ENCODE results near the gene MMP25. TPM values are rescaled to one million over a fixed set of nuclear protein-coding genes. Genes with fewer than 3 reads are reported as not detected.

The MMP25 gene
- total RNA-seq, 1 experiment from 2014 or later, result 0.80 TPM

DNA sequence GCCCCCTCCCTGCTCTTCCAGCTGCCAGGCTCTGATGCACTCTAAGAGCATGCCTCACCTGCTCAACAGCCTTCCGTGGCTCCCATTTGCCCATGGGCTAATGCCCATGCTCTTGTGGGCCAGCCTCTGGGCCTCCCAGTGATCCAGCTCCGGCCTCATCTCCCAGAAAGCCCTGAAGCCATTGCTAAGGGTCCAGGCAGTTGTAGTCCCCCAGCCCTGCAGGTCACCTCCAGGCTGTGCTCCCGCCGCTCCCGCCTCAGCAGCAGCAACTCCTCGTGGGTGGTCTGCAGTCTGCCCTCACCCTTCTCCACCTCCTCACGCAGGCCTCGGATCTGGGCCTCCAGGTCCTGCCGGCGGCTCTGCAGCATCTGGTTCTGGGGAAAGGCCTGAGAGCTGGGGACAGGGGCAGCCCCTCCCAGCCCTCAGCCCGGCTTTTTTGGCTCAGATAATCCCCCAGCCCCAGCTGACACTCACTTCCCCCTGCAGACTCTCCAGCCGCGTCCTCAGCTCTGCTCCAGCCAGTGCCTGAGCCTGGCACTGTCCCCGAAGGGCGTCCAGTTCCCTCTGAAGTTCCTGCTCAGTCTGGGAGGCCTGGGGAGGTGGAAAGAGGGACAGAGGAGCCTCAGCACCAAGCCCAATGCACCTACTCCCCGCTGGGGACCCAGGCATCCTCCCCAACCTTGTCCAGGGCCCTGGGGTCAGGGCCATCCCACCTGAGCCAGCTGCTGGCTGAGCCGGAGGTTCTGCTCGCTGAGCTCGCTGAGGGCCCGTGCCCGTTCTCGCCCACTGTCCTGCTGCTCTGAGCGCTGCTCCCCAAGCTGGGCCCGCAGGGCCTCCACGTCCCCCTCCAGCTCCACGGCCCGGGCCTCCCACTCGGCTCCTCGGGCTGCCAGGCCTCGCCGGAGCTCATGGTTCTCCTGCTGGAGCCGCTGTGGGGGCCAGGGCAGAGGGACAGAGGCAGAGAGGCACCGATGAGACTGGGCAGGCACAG is 15.8 kb upstream of the MMP25 start:
- intact Hi-C loops (cut with micrococcal nuclease; ENCODE audit: unreplicated experiment), result no loop called here
- no peak overlapping the region for H3K27ac ChIP-seq (ENCODE audit: low read depth, low read length, poor library complexity, severe bottlenecking)
- no peak for TF ChIP-seq EZH2 (IDR thresholded peaks at IDR 0.05; ENCODE audit: borderline replicate concordance, low read depth, low read length, poor library complexity, severe bottlenecking)
- TF ChIP-seq CTCF (conservative IDR thresholded peaks at IDR 0.05; ENCODE audit: low read depth, low read length), result no peak
- ChIA-PET CTCF (interaction anchor here (1.5 to 2.3 kb wide), 3 partner anchors 11 to 15 kb away, joined by 4 to 15 read pairs (median 5); partner anchors contain the start of gene TNFRSF12A), POLR2A (ENCODE audit: low non-redundant PET) (no interaction called here)
- peaks cover 3% of the 10 kb centered on the region for H3K36me3 ChIP-seq (ENCODE audit: insufficient read depth, low read length, poor library complexity, severe bottlenecking)
- no peaks in the 10 kb centered on the region for H3K9me3 ChIP-seq (ENCODE audit: low read depth, low read length, poor library complexity, severe bottlenecking)
- peaks cover 12% of the 10 kb centered on the region for H3K4me1 ChIP-seq (ENCODE audit: insufficient read depth, low read length, poor library complexity, severe bottlenecking)
- BruUV-seq (replicated peaks), result no TSS peak
- H3K4me3 ChIP-seq (ENCODE audit: low read depth, low read length, poor library complexity, severe bottlenecking), result no peak overlapping the region
- peaks cover 53% of the 10 kb centered on the region for H3K27me3 ChIP-seq (replicated peaks; ENCODE audit: insufficient read depth, low read depth, low read length, poor library complexity)
- no peak for DNase-seq (ENCODE audit: low spot score)

GRCh38 chr16:3032624-3033023 is 13.7 kb upstream of the MMP25 start:
- POLR2A ChIA-PET (ENCODE audit: low non-redundant PET), result no interaction called here
- Histone ChIP-seq H3K4me3 (ENCODE audit: low read depth, low read length, poor library complexity, severe bottlenecking) (no peak overlapping the region), H3K9me3 (ENCODE audit: low read depth, low read length, poor library complexity, severe bottlenecking) (no peaks in the 10 kb centered on the region), H3K27ac (ENCODE audit: low read depth, low read length, poor library complexity, severe bottlenecking) (no peak overlapping the region), H3K36me3 (ENCODE audit: insufficient read depth, low read length, poor library complexity, severe bottlenecking) (no peaks in the 10 kb centered on the region), H3K27me3 (replicated peaks; ENCODE audit: insufficient read depth, low read depth, low read length, poor library complexity) (peaks cover 74% of the 10 kb centered on the region), H3K4me1 (ENCODE audit: insufficient read depth, low read length, poor library complexity, severe bottlenecking) (peaks cover 12% of the 10 kb centered on the region)
- TF ChIP-seq CTCF (conservative IDR thresholded peaks at IDR 0.05; ENCODE audit: low read depth, low read length) (no peak), EZH2 (IDR thresholded peaks at IDR 0.05; ENCODE audit: borderline replicate concordance, low read depth, low read length, poor library complexity, severe bottlenecking) (no peak)
- no peak for DNase-seq (ENCODE audit: low spot score)
- BruUV-seq (replicated peaks), result no TSS peak
- CTCF ChIA-PET, result interaction anchor here (1.0 to 2.3 kb wide), 4 partner anchors 10 to 97 kb away, joined by 3 to 15 read pairs (median 4); no protein-coding TSS in a partner anchor
- intact Hi-C loops (cut with micrococcal nuclease; ENCODE audit: unreplicated experiment), result no loop called here

DNA sequence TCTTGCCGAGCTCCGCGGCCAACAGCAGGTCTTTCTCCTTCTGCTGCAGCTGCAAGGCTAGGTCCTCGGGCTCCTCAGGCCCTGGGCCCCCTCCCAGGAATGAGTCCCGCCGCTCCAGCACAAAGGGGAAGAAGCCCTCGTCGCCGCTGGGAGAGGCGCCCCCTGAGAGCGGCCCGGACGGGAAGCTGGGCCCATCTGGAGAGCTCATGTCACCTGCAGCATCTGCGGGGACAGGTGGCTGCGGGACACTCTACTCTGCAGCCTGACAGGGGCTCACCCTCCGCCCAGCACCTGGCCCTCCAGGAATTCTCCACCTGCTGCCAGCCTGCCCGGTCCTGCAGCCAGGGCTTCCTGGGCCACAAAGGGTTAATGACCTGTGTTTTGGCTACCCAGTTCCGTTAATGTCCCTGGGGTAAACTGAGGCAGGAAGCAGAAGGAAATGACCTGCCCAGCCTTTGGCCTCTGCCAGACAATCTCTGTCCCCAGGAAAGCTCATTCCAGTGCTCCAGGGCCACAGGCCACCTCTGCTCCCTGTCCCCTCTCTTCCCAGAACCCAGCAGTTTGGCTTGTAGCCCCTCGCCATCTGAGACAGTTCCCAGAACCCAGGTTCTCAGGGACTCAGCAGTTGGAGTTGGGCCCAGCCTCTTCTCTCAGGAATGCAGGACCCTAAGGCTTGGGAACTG is 10.9 kb upstream of the MMP25 start:
- H3K27me3 ChIP-seq (replicated peaks; ENCODE audit: insufficient read depth, low read depth, low read length, poor library complexity), result peaks cover 71% of the 10 kb centered on the region

More for the DNA sequence above, 10.9 kb upstream of the MMP25 start:
- no peak overlapping the region for H3K27ac ChIP-seq (ENCODE audit: low read depth, low read length, poor library complexity, severe bottlenecking)
- POLR2A ChIA-PET (ENCODE audit: low non-redundant PET), result no interaction called here
- TF ChIP-seq CTCF (conservative IDR thresholded peaks at IDR 0.05; ENCODE audit: low read depth, low read length) (no peak), EZH2 (IDR thresholded peaks at IDR 0.05; ENCODE audit: borderline replicate concordance, low read depth, low read length, poor library complexity, severe bottlenecking) (no peak)
- H3K4me1 ChIP-seq (ENCODE audit: insufficient read depth, low read length, poor library complexity, severe bottlenecking), result no peaks in the 10 kb centered on the region
- DNase-seq (ENCODE audit: low spot score), result no peak
- CTCF ChIA-PET, result no interaction called here
- H3K36me3 ChIP-seq (ENCODE audit: insufficient read depth, low read length, poor library complexity, severe bottlenecking), result no peaks in the 10 kb centered on the region
- no peak overlapping the region for H3K4me3 ChIP-seq (ENCODE audit: low read depth, low read length, poor library complexity, severe bottlenecking)
- intact Hi-C loops (cut with micrococcal nuclease; ENCODE audit: unreplicated experiment), result no loop called here
- no TSS peak for BruUV-seq (replicated peaks)
- no peaks in the 10 kb centered on the region for H3K9me3 ChIP-seq (ENCODE audit: low read depth, low read length, poor library complexity, severe bottlenecking)

Measured in A673 (cell line).